Subcutaneous abdominal adipose tissue (tissue), 5 donors: ENCODE data around the gene TXNRD3.

Source experiments
- H3K27ac ChIP-seq: one replicate; pipeline ENCODE4 v1.7.0; 2013; ENCODE audit warnings: low read depth, mild to moderate bottlenecking, inconsistent platforms, low read length, moderate library complexity
- H3K27me3 ChIP-seq, 5 donors: one replicate each; pipeline ENCODE4 v1.7.0; 2013; ENCODE audit warnings: low read length in 5 of 5, inconsistent platforms in 1 of 5; ENCODE audit not compliant: control insufficient read depth in 5 of 5, insufficient read depth in 4 of 5
- H3K36me3 ChIP-seq, 5 donors: one replicate each; pipeline ENCODE4 v1.7.0; 2013; ENCODE audit warnings: low read length in 5 of 5; ENCODE audit not compliant: control insufficient read depth in 5 of 5, insufficient read depth in 5 of 5
- H3K4me1 ChIP-seq, 5 donors: one replicate each; pipeline ENCODE4 v1.7.0; 2013; ENCODE audit warnings: low read length in 5 of 5, mild to moderate bottlenecking in 3 of 5, moderate library complexity in 1 of 5; ENCODE audit not compliant: control insufficient read depth in 5 of 5, insufficient read depth in 5 of 5
- H3K4me3 ChIP-seq, 5 donors: one replicate each; pipeline ENCODE4 v1.7.0; 2013; ENCODE audit warnings: low read length in 5 of 5, low read depth in 1 of 5
- H3K9ac ChIP-seq, 5 donors: one replicate each; pipeline ENCODE4 v1.7.0; 2013; ENCODE audit warnings: low read length in 5 of 5, mild to moderate bottlenecking in 4 of 5, moderate library complexity in 3 of 5
- H3K9me3 ChIP-seq, 5 donors: one replicate each; pipeline ENCODE4 v1.7.0; 2013; ENCODE audit warnings: low read length in 5 of 5; ENCODE audit not compliant: control insufficient read depth in 5 of 5
- donor health status: healthy.
- donor health status: healthy.
- donor health status: healthy.
- donor health status: healthy.
- donor health status: healthy.

TXNRD3 gene

DNA sequence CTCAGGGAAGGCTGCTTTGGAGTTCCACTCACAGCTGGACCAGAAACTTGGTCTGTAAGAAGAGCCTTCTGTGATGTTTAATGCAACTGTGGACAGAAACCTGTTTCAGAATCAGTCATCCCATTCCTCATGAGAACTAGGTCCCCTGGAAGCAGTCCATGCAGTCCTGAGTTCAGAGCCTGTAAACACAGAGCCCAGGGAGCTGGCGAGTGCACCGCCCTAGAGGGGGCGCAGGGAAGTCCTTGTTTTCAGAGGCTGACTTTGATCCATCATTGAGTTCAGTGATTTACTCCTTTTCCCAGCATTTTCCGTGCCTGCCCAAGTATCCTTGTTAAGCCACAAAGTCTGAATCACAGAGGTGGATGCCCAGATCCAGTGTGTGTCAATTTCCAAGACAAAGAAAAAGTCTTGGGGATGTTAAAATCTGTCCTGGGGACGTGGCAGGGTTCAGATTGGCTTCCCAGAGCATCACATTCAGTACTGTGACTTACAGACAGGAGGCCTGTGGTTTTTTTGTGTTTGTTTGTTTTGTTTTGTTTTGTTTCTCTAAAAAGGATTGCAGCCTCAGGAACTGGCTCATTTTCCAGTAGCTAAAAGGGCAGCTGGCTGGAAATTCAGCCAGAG is 9.8 kb upstream of the TXNRD3 start:
- Histone ChIP-seq H3K4me3 (no peak overlapping the region), H3K27ac (no peak overlapping the region), H3K9ac (no peak overlapping the region), H3K9me3 (no peaks in the 10 kb centered on the region), H3K4me1 (peaks cover 2 to 17% (median 11%) of the 10 kb centered on the region in 5 donors), H3K36me3 (no peaks in the 10 kb centered on the region), H3K27me3 (peaks cover 0 to 25% (median 12%) of the 10 kb centered on the region in 5 donors)

DNA sequence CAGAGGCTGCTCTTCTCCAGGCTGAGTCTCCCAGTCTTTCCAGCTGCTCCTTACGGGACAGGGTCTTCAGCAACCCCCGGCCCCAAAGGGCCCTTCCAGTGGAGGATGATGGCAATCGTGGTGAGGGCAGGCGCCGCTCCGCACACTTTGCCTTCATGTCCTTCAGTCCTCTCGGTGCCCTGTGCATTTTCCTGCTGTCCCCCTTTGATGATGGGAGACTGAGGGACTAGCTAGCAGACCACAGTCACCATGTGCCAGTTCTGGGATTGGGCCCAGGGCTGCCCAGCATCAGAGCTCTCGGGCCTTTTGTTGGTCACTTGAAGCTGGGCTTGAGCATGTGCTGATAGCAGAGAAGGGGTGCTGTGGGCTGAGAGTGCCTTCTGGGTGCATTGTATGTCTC is 8.8 kb upstream of the TXNRD3 start:
- Histone ChIP-seq H3K9ac (no peak overlapping the region), H3K36me3 (no peaks in the 10 kb centered on the region), H3K27me3 (peaks cover 0 to 25% (median 12%) of the 10 kb centered on the region in 5 donors), H3K4me1 (peaks cover 2 to 17% (median 11%) of the 10 kb centered on the region in 5 donors), H3K9me3 (peaks cover 0 to under 1% (median 0%) of the 10 kb centered on the region in 5 donors), H3K4me3 (no peak overlapping the region), H3K27ac (no peak overlapping the region)

DNA sequence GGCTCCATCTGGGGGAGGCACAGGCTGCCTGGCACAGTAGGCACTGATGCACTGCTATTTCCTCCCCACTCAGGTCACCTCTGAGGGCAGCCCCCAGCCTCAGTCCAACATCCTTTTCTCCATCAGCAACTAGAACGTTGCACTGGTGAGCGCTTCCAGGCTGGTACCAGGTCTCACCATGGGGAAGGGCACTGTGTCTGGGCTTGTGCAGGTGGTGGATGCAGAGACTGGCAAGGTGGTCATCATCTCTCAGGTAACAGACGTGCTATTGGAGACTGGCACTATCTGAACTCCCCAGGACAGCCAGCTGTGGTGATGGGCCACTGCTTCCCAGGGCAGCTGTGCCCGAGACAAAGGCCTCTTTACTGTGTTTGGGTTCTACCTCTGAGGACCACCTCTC is 8.3 kb upstream of the TXNRD3 start:
- Histone ChIP-seq H3K27ac (no peak overlapping the region), H3K9me3 (peaks cover 0 to 2% (median 0%) of the 10 kb centered on the region in 5 donors), H3K27me3 (peaks cover 0 to 25% (median 14%) of the 10 kb centered on the region in 5 donors), H3K9ac (no peak overlapping the region), H3K36me3 (no peaks in the 10 kb centered on the region), H3K4me1 (peaks cover 2 to 17% (median 11%) of the 10 kb centered on the region in 5 donors), H3K4me3 (no peak overlapping the region)

DNA sequence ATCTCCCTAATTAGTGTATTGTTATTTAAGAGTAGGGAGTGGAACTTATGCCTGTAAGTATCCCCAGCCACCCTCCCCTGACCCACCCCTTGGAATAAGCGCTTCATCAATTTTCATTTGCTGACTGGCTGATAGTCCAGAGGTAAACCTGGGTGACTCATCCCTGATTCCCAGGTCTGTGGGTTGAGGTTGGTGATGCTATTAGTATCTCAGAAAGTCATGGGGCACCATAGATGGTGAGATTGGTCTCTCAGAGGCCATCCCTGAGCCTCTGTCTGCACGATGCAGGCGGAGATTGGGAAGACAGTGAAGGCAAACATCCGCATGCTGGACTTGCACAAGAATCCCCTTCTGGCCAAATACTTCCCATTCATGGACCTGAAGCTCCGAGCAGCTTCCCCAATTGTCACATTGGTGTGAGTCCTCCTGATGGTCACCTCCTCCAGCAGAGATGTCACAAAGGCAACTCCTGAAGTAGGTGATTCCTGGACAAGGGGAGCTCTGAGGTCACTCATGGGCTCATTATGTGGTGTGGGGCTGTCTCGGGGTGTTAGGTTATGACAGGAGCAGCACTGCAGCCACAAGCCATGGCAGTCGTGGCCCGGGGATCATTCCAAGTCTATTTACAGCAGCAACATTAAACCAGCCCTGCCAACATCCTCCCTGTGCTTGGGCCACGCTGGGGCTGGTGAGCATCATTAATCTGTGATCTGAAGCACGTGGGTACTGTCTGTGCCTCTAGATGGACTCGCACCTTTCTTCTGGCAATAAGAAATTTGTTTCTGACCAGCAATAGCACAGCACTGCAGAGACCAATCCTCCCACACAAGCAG is 6.8 kb upstream of the TXNRD3 start:
- peaks cover 0 to 25% (median 18%) of the 10 kb centered on the region in 5 donors for H3K27me3 ChIP-seq
- H3K27ac ChIP-seq = no peak overlapping the region
- H3K4me3 ChIP-seq = no peak overlapping the region

DNA sequence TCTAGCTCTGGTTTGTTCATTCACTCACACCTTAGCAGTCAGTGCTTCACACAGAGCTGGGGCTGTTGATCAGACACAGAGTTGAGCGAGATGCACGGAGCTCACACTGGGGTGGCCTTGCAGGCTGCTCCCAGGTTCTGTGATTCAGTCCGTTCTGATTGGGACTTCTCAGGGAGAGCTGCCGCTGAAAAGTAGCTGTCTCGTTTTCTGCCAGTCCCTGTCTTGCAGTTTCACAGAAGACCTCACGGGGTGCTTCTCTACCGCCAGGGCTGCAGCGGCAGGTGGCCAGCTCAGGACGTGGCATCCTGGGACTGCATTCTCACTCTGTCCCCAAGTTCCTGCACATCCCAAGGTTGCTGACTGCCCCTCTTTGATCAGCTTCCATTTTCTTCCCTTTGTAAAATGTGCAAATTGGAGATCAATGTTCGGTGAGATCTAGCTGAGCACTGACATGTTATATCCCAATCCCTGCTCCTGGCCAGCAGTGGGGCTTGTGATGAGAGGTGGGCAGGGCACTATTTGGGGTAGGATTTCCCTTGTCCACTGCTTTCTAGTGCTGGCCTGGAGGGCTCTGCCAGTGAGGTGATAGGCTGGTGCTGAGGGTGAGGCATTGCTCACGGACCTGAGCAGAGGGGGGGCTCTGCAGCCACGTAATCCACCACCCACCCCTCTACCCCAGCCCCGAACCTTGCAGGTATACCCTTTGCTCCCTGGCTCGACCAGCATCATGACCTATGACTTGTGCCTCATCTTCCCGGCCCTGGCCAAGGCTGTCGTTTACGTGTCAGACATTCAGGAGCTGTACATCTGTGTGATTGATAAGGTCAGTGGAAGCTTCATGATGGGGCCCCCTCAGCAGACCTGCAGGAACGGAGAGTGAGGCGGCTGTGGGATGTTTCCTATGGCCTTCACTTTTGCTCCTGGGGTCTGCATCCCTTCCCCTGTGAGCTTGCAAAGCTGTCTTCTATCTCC is 5.3 kb upstream of the TXNRD3 start:
- Histone ChIP-seq H3K27me3 (peaks cover 0 to 25% (median 18%) of the 10 kb centered on the region in 5 donors), H3K36me3 (no peaks in the 10 kb centered on the region), H3K4me3 (no peak overlapping the region), H3K27ac (no peak overlapping the region), H3K9ac (no peak overlapping the region), H3K4me1 (peaks cover under 1 to 16% (median 13%) of the 10 kb centered on the region in 5 donors), H3K9me3 (peaks cover 0 to 2% (median 0%) of the 10 kb centered on the region in 5 donors)

More for the DNA sequence above, 6.8 kb upstream of the TXNRD3 start:
- no peaks in the 10 kb centered on the region for H3K36me3 ChIP-seq
- peaks cover 2 to 17% (median 11%) of the 10 kb centered on the region in 5 donors for H3K4me1 ChIP-seq
- H3K9ac ChIP-seq = no peak overlapping the region
- H3K9me3 ChIP-seq = peaks cover 0 to 2% (median 0%) of the 10 kb centered on the region in 5 donors

DNA sequence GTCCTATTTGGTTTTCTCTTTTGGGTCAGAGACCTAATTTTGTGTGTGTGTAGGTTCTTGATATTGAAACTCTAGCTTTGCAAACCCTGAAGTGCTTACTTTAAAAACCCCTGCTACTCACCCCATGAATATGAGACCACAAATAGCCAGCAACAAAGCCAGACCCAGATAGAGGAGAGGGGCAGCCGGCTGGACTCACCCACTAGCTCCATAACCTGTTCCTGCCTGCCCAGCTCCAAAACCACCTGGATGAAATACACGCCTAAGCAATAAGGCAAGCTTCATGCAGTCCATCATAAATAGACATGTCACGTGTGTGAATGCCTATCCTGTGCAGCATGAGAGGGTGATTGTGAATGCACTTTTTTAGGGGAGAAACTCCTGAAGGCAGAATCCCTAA is 3.7 kb upstream of the TXNRD3 start:
- H3K4me1 ChIP-seq = peaks cover 0 to 14% (median 12%) of the 10 kb centered on the region in 5 donors
- H3K4me3 ChIP-seq = no peak overlapping the region
- no peaks in the 10 kb centered on the region for H3K36me3 ChIP-seq
- H3K27me3 ChIP-seq = peaks cover 0 to 25% (median 18%) of the 10 kb centered on the region in 5 donors
- no peak overlapping the region for H3K9ac ChIP-seq
- H3K9me3 ChIP-seq = peaks cover 0 to 2% (median 0%) of the 10 kb centered on the region in 5 donors
- H3K27ac ChIP-seq = no peak overlapping the region

DNA sequence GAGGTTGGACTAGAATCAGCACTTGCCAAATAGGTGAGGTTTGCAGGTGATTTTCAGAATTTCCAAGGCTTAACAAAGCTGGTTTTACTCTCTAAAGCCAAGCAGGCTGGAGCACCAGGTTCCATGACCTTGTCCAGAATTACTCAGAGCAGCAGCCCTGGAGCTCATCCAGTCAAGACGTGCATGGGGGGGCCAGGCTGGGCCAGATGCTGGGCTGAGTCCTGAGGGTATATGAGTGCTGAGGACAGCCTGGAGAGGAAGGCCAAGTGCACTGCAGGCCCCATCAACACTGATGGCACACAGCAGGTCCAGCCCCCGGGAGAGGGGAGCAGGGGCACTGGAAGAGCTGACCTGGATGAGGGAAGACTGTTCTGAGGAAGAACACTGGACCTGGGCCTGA is 3.0 kb upstream of the TXNRD3 start:
- Histone ChIP-seq H3K9ac (no peak overlapping the region), H3K27ac (no peak overlapping the region), H3K4me1 (peaks cover 0 to 15% (median 12%) of the 10 kb centered on the region in 5 donors), H3K9me3 (peaks cover 0 to 2% (median 0%) of the 10 kb centered on the region in 5 donors), H3K27me3 (peaks cover 0 to 21% (median 18%) of the 10 kb centered on the region in 5 donors), H3K36me3 (no peaks in the 10 kb centered on the region), H3K4me3 (no peak overlapping the region)

DNA sequence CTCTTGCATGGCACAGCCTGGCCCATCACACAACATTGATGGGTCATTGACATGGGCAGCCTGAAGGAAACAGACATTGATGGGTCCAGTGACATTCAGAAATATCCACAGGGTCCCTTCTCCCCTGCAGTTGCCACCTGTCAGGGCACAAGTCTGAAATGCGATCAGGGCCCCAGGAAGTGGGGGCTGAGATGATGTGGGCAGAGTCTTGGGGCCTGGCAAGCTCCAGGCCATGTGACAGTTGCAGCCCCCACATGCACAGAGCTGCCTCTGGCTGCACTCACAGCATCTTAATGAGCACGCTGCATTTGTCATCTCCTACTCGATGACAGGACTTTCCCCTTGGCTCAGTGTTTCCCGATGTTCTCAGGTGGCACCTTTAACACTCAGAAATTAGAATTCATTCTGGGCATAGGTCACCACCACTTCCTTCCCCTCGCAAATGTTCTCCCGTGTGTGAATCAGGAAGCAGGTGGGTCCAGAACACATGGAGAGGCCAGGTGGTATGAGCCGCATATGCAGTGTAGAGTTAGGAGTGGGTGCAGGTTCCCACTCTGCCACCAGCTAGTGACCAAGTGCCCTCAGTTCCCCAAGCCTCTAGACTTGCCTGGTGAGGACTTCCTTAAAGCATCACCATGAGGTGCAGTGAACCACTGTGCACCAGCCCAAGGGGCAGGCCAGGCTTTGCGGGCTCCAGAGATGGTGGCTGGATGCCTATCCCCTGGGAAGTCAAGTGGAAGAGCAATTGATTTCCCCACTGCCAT is 1.6 kb upstream of the TXNRD3 start:
- Histone ChIP-seq H3K27me3 (peaks cover 0 to 16% (median 13%) of the 10 kb centered on the region in 5 donors), H3K36me3 (no peaks in the 10 kb centered on the region), H3K27ac (no peak overlapping the region), H3K4me1 (peaks cover 0 to 15% (median 12%) of the 10 kb centered on the region in 5 donors), H3K9ac (no peak overlapping the region), H3K9me3 (peaks cover 0 to 2% (median 0%) of the 10 kb centered on the region in 5 donors), H3K4me3 (no peak overlapping the region)

DNA sequence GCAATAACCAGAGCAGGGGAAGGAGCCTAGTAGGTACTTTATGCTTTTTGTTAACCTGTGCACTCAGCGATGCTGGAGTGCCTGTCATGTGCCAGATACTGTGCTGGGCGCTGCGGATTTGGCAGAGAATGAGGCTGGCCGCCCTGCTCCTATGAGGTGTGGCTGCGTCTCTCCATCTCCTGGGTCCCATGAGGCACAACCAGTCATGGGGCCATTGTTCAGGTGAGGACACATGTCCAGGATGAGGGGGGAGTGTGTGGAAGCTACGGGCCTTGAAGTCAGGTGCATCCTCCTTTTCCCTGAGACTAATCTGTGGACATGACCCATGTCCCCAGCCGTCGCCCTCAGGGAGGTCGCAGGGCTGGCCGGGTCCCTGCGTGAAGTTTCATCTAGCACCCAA is 963 bp upstream of the TXNRD3 start:
- Histone ChIP-seq H3K9ac (no peak overlapping the region), H3K4me3 (no peak overlapping the region), H3K27me3 (peaks cover 0 to 14% (median 12%) of the 10 kb centered on the region in 5 donors), H3K4me1 (peaks cover 0 to 15% (median 12%) of the 10 kb centered on the region in 5 donors), H3K27ac (no peak overlapping the region), H3K9me3 (peaks cover 0 to 2% (median 0%) of the 10 kb centered on the region in 5 donors), H3K36me3 (no peaks in the 10 kb centered on the region)
